SHP77 (cell line): ENCODE data around the gene EBF3.
A peak's percentile ranks its signal among the peaks of the same experiment; 100 is the strongest.

Experiments
- DNase-seq, 2 experiments: peaks; one replicate each; lab custom pipeline; 2025; lab: John Stamatoyannopoulos, UW

The EBF3 gene

GRCh38 chr10:129792864-129793263 lies 171.2 kb downstream of the EBF3 start:
- no peak for DNase-seq

- no peak for DNase-seq
These were observed 171.9 kb downstream of the EBF3 start for GRCh38 chr10:129792141-129792540.

- DNase-seq, result no peak
These were observed 173.2 kb downstream of the EBF3 start for GRCh38 chr10:129790715-129791446.

- peak in 1 of 2 experiments; percentile 4 for DNase-seq
These were observed 175.9 kb downstream of the EBF3 start for GRCh38 chr10:129788215-129788614.

- DNase-seq, result no peak
These were observed 176.5 kb downstream of the EBF3 start for GRCh38 chr10:129787557-129787956.

GRCh38 chr10:129786216-129786615 lies 177.9 kb downstream of the EBF3 start:
- no peak for DNase-seq

GRCh38 chr10:129785536-129785981 lies 178.5 kb downstream of the EBF3 start:
- DNase-seq, result no peak
